GM18867 (cell line): ENCODE measurements around the gene GDPGP1.

Source experiments
- ATAC-seq: cut with Tn5 transposase; IDR thresholded peaks from one replicate; pipeline ENCODE4 v1.9.1; 2021; ENCODE audit warnings: mild to moderate bottlenecking, moderate library complexity; ENCODE audit not compliant: unreplicated experiment

The GDPGP1 gene

DNA sequence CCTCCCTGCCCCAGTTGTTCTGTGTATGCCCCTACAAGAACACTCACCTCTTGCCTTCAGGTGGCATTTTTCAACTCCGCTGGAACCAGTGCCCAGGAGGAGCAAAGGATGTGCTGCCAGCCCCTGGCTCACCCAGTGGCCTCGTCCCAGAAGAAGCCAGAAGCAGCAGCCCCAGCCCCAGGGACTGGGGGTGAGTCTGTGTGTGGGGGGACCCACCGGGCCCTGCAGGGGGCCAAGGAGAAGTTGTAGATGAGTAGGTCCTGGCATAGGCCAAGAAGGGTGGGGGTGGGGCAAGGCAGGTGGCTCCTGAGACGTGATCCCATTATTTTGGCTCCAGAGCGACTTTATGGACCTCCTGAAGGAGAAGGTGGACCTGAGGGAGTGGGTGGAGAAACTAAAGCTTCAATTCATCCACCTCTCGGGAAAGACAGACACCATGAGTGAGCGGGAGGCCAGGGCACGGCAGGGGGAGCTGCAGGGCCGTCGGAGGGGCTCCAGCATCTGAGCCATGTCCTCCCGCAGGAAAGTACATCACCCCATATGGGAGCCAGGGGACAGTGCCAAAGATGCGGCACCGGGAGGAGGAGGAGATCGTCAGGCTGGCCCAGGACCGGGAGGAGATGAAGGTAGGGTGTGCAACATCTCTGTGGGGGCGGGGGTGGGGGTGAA is 60.7 kb downstream of the GDPGP1 start:
- no peak for ATAC-seq

GRCh38 chr15:90295270-90295648 is 61.2 kb downstream of the GDPGP1 start:
- ATAC-seq: no peak
